SK-N-SH treated with all-trans-retinoic acid at 6 μM for 48 hours (cell line): ENCODE data around the gene FGD3.

ENCODE experiments used
- ATAC-seq: fragments of 200-7000 bp; cut with Tn5 transposase; 3 replicates; pipeline ENCODE4 v1.9.1; 2020; ENCODE audit warnings: mild to moderate bottlenecking, moderate library complexity
- ARNTL ChIP-seq: fragments of 450-650 bp; formaldehyde crosslinking; IDR thresholded peaks from 2 replicates; pipeline ENCODE4 v1.5.0; 2020; ENCODE audit warnings: low read depth, mild to moderate bottlenecking, moderate library complexity, borderline replicate concordance
- CSDC2 ChIP-seq: fragments of 250-450 bp; sonication (Bioruptor Pico); IDR thresholded peaks from 2 replicates; pipeline ENCODE4 v1.5.0; 2020; ENCODE audit warnings: mild to moderate bottlenecking, moderate library complexity
- ESRRG ChIP-seq: fragments of 250-450 bp; sonication (Bioruptor Pico); IDR thresholded peaks from 2 replicates; pipeline ENCODE4 v1.6.1; 2021; ENCODE audit warnings: mild to moderate bottlenecking
- GLIS3 ChIP-seq: fragments of 250-450 bp; sonication (Bioruptor Pico); IDR thresholded peaks from 2 replicates; pipeline ENCODE4 v1.5.0; 2020; ENCODE audit warnings: mild to moderate bottlenecking, moderate library complexity
- ISL1 ChIP-seq: fragments of 250-450 bp; sonication (Bioruptor Pico); IDR thresholded peaks from 2 replicates; pipeline ENCODE4 v2.1.2; 2022; ENCODE audit warnings: mild to moderate bottlenecking, moderate library complexity
- OSR1 ChIP-seq: fragments of 250-450 bp; sonication (Bioruptor Pico); IDR thresholded peaks from 2 replicates; pipeline ENCODE4 v1.8.0; 2022; ENCODE audit warnings: moderate library complexity, mild to moderate bottlenecking, inconsistent platforms
- PPARA ChIP-seq: fragments of 250-450 bp; sonication (Bioruptor Pico); IDR thresholded peaks from 2 replicates; pipeline ENCODE4 v1.5.0; 2020; ENCODE audit warnings: mild to moderate bottlenecking, borderline replicate concordance
- RARB ChIP-seq: fragments of 250-450 bp; sonication (Bioruptor Pico); IDR thresholded peaks from 2 replicates; pipeline ENCODE4 v1.8.0; 2021; ENCODE audit warnings: mild to moderate bottlenecking, moderate library complexity
- SNAI2 ChIP-seq: fragments of 250-450 bp; sonication (Bioruptor Pico); IDR thresholded peaks from 2 replicates; pipeline ENCODE4 v1.5.0; 2020; ENCODE audit warnings: mild to moderate bottlenecking, moderate library complexity
- TOX ChIP-seq: fragments of 250-450 bp; sonication (Bioruptor Pico); IDR thresholded peaks from 2 replicates; pipeline ENCODE4 v1.8.0; 2021; ENCODE audit warnings: mild to moderate bottlenecking, moderate library complexity, borderline replicate concordance
- ZC3H10 ChIP-seq: fragments of 250-450 bp; sonication (Bioruptor Pico); IDR thresholded peaks from 2 replicates; pipeline ENCODE4 v1.5.1; 2021; ENCODE audit warnings: mild to moderate bottlenecking, moderate library complexity
- ZFP3 ChIP-seq: fragments of 250-450 bp; sonication (Bioruptor Pico); IDR thresholded peaks from 2 replicates; pipeline ENCODE4 v1.5.0; 2020; ENCODE audit warnings: mild to moderate bottlenecking, moderate library complexity
- ZFP30 ChIP-seq: fragments of 450-650 bp; formaldehyde crosslinking; IDR thresholded peaks from 2 replicates; pipeline ENCODE4 v1.5.0; 2022; ENCODE audit warnings: mild to moderate bottlenecking, moderate library complexity
- ZNF565 ChIP-seq: fragments of 450-650 bp; formaldehyde crosslinking; conservative IDR thresholded peaks from 2 replicates; pipeline ENCODE4 v1.5.0; 2020; ENCODE audit warnings: low read depth, mild to moderate bottlenecking, moderate library complexity
- ZNF70 ChIP-seq: fragments of 450-650 bp; formaldehyde crosslinking; IDR thresholded peaks from 2 replicates; pipeline ENCODE4 v1.5.0; 2020; ENCODE audit warnings: mild to moderate bottlenecking, moderate library complexity
- ZNF8 ChIP-seq: fragments of 450-650 bp; formaldehyde crosslinking; IDR thresholded peaks from 2 replicates; pipeline ENCODE4 v1.5.0; 2020; ENCODE audit warnings: mild to moderate bottlenecking, moderate library complexity
- TF ChIP-seq, protein P1 (sequence below): fragments of 250-450 bp; sonication (Bioruptor Pico); IDR thresholded peaks from 2 replicates; pipeline ENCODE4 v1.5.0; 2020; ENCODE audit warnings: mild to moderate bottlenecking, moderate library complexity
- TF ChIP-seq, protein P2 (sequence below): fragments of 250-450 bp; sonication (Bioruptor Pico); IDR thresholded peaks from 2 replicates; pipeline ENCODE4 v1.5.1; 2020; ENCODE audit warnings: low read depth, mild to moderate bottlenecking, moderate library complexity
- TF ChIP-seq, protein P3 (sequence below): fragments of 250-450 bp; sonication (Bioruptor Pico); IDR thresholded peaks from 2 replicates; pipeline ENCODE4 v1.8.0; 2021; ENCODE audit warnings: low read depth, mild to moderate bottlenecking, moderate library complexity, borderline replicate concordance
- TF ChIP-seq, protein P4 (sequence below): fragments of 250-450 bp; sonication (Bioruptor Pico); IDR thresholded peaks from 2 replicates; pipeline ENCODE4 v1.5.1; 2021; ENCODE audit warnings: mild to moderate bottlenecking, moderate library complexity
- TF ChIP-seq, protein P5 (sequence below): fragments of 250-450 bp; sonication (Bioruptor Pico); IDR thresholded peaks from 2 replicates; pipeline ENCODE4 v1.8.0; 2020; ENCODE audit warnings: mild to moderate bottlenecking, moderate library complexity, borderline replicate concordance

FGD3 gene

DNA sequence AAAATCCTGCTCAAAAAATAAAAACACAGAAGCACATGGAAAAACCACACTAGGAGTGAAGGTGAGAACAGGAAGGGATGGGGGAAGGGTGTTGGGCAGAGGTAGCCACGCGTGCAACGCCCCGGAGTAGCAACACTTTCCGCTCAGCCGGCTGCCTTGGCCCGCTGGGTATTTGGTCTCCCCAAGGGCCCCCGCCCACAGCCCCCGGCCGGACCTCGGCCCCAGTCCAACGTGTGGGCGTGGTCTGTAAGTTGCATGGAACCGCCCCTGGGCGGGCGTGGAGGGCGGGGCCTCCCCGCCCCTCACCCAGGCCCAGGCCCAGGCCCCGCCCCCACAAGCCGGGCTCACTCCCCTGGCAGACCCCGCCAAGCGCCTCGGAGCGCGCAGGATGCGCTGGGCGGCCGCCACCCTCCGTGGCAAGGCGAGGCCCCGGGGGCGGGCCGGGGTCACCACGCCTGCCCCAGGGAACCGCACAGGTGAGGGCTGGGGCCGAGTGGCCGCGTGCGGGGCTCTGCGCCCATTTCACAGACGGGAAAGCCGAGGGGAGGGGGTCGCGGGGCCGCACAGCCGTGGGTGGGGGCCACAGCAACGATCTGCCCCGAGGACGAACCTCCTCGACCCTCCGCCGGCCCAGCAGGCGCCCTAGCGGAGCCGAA lies 111.2 kb downstream of the FGD3 start, which contains the start of gene SUSD3:
TSS of gene SUSD3 (plus strand) at position 347 of the 656 bp plus-strand sequence. CDS start at position 389, 42 bp downstream.
- peak; percentile 34; the same call in 2 of the 3 replicates for ATAC-seq
- TF ChIP-seq, protein P1, sequence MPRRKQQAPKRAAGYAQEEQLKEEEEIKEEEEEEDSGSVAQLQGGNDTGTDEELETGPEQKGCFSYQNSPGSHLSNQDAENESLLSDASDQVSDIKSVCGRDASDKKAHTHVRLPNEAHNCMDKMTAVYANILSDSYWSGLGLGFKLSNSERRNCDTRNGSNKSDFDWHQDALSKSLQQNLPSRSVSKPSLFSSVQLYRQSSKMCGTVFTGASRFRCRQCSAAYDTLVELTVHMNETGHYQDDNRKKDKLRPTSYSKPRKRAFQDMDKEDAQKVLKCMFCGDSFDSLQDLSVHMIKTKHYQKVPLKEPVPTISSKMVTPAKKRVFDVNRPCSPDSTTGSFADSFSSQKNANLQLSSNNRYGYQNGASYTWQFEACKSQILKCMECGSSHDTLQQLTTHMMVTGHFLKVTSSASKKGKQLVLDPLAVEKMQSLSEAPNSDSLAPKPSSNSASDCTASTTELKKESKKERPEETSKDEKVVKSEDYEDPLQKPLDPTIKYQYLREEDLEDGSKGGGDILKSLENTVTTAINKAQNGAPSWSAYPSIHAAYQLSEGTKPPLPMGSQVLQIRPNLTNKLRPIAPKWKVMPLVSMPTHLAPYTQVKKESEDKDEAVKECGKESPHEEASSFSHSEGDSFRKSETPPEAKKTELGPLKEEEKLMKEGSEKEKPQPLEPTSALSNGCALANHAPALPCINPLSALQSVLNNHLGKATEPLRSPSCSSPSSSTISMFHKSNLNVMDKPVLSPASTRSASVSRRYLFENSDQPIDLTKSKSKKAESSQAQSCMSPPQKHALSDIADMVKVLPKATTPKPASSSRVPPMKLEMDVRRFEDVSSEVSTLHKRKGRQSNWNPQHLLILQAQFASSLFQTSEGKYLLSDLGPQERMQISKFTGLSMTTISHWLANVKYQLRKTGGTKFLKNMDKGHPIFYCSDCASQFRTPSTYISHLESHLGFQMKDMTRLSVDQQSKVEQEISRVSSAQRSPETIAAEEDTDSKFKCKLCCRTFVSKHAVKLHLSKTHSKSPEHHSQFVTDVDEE (CRISPR knock-in tag), result no peak
- TF ChIP-seq RARB, result no peak
- no peak for TF ChIP-seq ZNF70 (CRISPR knock-in tag)
- TF ChIP-seq, protein P2, sequence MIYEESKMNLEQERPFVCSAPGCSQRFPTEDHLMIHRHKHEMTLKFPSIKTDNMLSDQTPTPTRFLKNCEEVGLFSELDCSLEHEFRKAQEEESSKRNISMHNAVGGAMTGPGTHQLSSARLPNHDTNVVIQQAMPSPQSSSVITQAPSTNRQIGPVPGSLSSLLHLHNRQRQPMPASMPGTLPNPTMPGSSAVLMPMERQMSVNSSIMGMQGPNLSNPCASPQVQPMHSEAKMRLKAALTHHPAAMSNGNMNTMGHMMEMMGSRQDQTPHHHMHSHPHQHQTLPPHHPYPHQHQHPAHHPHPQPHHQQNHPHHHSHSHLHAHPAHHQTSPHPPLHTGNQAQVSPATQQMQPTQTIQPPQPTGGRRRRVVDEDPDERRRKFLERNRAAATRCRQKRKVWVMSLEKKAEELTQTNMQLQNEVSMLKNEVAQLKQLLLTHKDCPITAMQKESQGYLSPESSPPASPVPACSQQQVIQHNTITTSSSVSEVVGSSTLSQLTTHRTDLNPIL, result no peak
- TF ChIP-seq, protein P3, sequence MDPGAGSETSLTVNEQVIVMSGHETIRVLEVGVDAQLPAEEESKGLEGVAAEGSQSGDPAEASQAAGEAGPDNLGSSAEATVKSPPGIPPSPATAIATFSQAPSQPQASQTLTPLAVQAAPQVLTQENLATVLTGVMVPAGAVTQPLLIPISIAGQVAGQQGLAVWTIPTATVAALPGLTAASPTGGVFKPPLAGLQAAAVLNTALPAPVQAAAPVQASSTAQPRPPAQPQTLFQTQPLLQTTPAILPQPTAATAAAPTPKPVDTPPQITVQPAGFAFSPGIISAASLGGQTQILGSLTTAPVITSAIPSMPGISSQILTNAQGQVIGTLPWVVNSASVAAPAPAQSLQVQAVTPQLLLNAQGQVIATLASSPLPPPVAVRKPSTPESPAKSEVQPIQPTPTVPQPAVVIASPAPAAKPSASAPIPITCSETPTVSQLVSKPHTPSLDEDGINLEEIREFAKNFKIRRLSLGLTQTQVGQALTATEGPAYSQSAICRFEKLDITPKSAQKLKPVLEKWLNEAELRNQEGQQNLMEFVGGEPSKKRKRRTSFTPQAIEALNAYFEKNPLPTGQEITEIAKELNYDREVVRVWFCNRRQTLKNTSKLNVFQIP (CRISPR knock-in tag), result no peak
- TF ChIP-seq ESRRG (CRISPR knock-in tag), result no peak
- TF ChIP-seq SNAI2 (CRISPR knock-in tag), result no peak
- no peak for TF ChIP-seq ZC3H10 (CRISPR knock-in tag)
- TF ChIP-seq, protein P4, sequence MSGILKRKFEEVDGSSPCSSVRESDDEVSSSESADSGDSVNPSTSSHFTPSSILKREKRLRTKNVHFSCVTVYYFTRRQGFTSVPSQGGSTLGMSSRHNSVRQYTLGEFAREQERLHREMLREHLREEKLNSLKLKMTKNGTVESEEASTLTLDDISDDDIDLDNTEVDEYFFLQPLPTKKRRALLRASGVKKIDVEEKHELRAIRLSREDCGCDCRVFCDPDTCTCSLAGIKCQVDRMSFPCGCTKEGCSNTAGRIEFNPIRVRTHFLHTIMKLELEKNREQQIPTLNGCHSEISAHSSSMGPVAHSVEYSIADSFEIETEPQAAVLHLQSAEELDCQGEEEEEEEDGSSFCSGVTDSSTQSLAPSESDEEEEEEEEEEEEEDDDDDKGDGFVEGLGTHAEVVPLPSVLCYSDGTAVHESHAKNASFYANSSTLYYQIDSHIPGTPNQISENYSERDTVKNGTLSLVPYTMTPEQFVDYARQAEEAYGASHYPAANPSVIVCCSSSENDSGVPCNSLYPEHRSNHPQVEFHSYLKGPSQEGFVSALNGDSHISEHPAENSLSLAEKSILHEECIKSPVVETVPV (CRISPR knock-in tag), result no peak
- TF ChIP-seq CSDC2, result no peak
- TF ChIP-seq, protein P5, sequence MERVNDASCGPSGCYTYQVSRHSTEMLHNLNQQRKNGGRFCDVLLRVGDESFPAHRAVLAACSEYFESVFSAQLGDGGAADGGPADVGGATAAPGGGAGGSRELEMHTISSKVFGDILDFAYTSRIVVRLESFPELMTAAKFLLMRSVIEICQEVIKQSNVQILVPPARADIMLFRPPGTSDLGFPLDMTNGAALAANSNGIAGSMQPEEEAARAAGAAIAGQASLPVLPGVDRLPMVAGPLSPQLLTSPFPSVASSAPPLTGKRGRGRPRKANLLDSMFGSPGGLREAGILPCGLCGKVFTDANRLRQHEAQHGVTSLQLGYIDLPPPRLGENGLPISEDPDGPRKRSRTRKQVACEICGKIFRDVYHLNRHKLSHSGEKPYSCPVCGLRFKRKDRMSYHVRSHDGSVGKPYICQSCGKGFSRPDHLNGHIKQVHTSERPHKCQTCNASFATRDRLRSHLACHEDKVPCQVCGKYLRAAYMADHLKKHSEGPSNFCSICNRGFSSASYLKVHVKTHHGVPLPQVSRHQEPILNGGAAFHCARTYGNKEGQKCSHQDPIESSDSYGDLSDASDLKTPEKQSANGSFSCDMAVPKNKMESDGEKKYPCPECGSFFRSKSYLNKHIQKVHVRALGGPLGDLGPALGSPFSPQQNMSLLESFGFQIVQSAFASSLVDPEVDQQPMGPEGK, result no peak
- TF ChIP-seq OSR1, result no peak
- no peak for TF ChIP-seq ISL1
- TF ChIP-seq ZNF565 (CRISPR knock-in tag), result no peak
- no peak for TF ChIP-seq ZNF8 (CRISPR knock-in tag)
- no peak for TF ChIP-seq ARNTL
- TF ChIP-seq, all 23 proteins: peak for 0

DNA sequence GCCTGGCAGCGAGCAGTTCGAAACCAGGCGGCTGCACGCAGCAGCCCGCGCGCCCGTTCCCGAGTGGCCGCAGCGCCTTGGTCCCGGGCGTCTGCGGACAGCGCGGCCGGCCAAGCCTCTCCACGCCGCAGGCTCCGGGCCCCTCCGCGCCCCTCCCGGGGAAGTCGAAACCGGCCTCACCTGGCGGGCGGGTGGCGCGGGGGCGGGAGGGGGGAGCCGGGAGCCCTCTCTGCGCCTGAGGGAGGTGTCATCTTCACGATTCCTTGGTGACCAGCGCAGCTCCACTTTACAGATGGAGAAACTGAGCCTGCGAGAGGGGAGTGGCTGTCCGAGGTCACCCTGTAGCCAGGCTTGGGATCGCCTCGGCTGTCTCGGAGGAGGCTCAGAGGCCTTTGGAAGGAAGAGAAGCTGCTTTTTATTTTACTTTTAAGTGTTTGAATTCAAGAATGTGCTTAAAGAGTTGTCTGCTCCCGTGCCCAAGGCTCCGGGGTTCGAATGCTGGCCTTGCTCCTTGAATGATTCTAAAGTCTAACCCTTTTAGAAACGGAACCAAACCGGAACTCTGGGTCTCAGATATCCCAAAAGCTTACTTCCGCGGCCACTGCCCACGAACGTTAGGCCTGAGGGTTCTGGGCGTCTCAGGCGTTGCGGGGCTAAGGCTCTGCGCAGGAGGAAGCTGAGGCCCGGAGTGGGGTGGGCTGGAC lies 111.8 kb downstream of the FGD3 start:
- ATAC-seq, result no peak
- TF ChIP-seq, protein P1 (CRISPR knock-in tag), result no peak
- TF ChIP-seq, protein P2, result no peak
- TF ChIP-seq SNAI2 (CRISPR knock-in tag) (no peak), ZNF70 (CRISPR knock-in tag) (no peak), ZFP3 (no peak), TOX (CRISPR knock-in tag) (no peak), GLIS3 (no peak), ZFP30 (CRISPR knock-in tag) (no peak), ZNF8 (CRISPR knock-in tag) (no peak), ZC3H10 (CRISPR knock-in tag) (no peak), ISL1 (no peak), RARB (no peak), ZNF565 (CRISPR knock-in tag) (no peak), ESRRG (CRISPR knock-in tag) (no peak), PPARA (CRISPR knock-in tag) (no peak), OSR1 (no peak)
- TF ChIP-seq, protein P4 (CRISPR knock-in tag), result no peak
